HG03097 (cell line): ENCODE data around the gene PFKL.
"Not testable (repeated sequence)": the region's sequence is repeated elsewhere in the genome, so short reads cannot be mapped to it uniquely, and the experiment has no call there.

Source experiments
- ATAC-seq: cut with Tn5 transposase; IDR thresholded peaks from one replicate; pipeline ENCODE4 v1.9.1; 2021; ENCODE audit not compliant: unreplicated experiment, low FRiP score

Gene PFKL

DNA sequence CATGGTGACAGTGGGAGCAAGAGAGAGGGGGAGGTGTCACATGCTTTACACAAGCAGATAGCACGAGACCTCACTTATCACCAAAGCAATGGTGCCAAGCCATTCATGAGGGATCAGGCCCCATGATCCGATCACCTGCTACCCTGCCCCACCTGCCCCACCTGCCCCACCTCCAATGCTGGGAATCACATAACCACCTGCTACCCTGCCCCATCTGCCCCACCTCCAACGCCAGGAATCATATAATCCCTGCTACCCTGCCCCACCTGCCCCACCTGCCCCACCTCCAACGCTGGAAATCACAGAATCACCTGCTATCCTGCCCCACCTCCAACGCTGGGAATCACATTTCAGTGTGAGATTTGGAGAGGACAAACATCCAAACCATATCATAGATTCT, 24.8 kb upstream of the PFKL start:
- ATAC-seq, result no peak

GRCh38 chr21:44279354-44280260, 20.2 kb upstream of the PFKL start:
- no peak for ATAC-seq

DNA sequence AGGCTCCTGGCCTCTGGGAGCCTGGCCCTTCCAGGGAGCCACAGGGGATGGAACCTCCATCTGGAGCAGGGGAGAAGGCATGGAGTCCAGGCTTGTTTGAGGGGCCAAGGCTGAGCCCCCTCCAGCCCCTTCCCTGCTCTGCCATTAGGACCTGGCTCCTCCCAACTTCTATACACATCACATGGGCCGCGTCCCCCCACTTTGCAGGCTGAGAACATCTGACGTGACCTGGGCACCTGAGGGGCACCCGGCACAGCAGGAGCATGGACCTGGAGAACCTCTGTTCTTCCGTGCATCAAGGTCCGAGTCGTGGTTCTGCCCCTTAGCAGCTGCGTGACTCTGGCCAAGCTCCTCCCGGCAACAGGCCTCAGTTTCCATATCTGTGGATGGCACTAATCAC, 18.1 kb upstream of the PFKL start:
- ATAC-seq, result no peak

- no peak for ATAC-seq
Measured at GRCh38 chr21:44282370-44282769, 17.5 kb upstream of the PFKL start.

DNA sequence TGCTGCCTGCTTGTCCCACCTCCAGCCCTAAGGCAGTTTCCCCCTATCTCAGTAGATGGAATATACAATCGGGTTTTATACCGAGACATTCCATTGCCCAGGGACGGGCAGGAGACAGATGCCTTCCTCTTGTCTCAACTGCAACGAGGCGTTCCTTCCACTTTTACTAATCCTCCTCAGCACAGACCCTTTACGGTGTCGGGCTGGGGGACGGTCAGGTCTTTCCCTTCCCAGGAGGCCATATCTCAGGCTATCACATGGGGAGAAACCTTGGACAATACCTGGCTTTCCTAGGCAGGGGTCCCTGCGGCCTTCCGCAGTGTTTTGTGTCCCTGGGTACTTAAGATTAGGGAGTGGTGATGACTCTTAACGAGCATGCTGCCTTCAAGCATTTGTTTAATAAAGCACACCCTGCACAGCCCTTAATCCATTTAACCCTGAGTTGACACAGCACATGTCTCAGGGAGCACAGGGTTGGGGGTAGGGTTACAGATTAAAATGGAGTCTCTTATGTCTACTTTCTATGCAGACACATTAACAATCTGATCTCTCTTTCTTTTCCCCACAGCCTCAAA, 16.6 kb upstream of the PFKL start:
- ATAC-seq, result not testable (repeated sequence)

DNA sequence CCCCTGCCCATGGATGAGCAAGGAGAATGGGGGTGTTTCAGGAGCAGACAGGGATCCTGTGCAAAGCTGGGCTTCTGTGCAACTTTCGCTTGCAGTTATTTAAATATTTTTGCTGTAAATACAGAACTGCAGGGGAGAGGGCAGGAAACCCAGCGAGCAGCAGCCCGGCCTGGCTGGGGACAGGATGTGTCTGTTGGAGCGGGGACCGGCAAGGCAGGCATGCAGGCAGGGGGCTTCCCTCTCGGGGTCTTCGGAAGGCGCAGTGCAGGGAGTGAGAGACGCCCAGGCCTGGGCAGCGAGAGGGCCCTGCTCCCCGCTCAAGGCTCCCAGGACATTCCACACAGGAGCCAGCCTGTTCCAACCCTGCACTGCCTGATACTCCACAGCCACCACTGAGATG, 15.9 kb upstream of the PFKL start:
- no peak for ATAC-seq

DNA sequence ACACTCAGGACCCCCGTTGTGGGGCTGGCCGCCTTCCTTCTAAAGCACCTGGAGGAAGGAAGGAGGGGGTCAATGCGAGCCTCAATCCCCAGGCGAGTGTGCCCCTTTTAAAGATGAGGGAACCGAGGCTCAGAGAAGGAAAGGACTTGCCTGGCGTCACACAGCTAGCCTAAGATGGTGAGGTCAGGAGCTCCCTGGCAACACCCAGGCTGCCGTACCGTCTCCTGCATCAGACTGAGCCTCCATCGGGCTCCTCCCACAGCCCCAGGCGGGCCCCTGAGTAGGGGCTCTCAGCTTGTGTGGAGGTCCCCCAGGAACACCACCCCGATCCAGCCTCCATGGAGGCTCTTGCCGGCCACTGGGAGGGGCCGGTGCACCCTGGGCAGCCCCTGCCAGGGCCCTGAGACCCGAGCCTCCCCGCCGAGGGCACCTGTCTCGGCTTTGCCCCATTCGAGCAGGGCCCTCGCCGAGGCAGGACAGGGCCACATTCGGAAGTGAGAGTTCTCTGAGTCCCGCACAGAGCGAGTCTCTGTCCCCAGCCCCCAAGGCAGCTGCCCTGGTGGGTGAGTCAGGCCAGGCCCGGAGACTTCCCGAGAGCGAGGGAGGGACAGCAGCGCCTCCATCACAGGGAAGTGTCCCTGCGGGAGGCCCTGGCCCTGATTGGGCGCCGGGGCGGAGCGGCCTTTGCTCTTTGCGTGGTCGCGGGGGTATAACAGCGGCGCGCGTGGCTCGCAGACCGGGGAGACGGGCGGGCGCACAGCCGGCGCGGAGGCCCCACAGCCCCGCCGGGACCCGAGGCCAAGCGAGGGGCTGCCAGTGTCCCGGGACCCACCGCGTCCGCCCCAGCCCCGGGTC, 14.5 kb upstream of the PFKL start, which contains the start of gene AIRE:
Gene AIRE (plus strand): TSS at position 739 of the 855 bp plus-strand sequence. CDS start 131 bp downstream, outside the sequence.
- ATAC-seq, result no peak

GRCh38 chr21:44286086-44286715, 13.7 kb upstream of the PFKL start:
- no peak for ATAC-seq

GRCh38 chr21:44286716-44287632, 12.9 kb upstream of the PFKL start:
- no peak for ATAC-seq

DNA sequence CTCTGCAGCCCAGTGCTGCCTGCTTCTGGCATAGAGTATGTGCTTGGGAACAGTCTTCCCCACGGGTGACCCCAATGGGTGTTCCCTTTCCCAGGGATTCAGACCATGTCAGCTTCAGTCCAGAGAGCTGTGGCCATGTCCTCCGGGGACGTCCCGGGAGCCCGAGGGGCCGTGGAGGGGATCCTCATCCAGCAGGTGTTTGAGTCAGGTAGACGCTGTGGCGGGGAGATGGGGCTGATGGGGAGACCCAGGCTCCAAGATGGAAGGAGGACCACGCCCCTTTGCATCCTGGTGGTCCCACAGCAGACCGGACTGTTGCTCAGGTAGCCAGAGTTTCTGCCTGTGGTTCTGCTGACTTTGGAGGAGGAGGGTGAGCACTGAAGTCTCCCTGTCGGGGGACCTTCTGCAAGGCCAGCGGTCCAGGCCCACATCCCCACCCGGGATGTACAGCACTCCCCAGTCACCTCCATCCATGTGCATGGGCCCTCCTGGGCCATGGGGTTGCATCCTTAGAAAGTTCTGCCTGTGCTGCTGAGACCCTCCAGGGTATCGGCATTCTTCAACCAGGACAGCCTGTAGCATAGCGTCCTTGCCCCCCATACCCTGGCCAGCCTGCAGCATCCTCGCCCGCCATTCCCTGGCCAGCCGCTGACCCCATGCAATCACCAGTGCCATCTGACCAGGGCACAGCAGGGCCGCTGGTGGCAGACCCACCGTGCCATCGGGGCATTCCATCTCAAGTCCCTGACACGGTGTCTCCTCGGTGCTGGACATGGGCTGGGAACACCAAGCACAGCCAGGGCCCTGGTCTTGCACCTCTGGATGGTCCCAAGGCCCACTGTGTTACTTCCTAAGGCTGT, 11.4 kb upstream of the PFKL start:
- ATAC-seq, result no peak

- ATAC-seq, result no peak
Measured at GRCh38 chr21:44289381-44290010, 10.4 kb upstream of the PFKL start.

GRCh38 chr21:44290327-44291077, 9.4 kb upstream of the PFKL start:
- ATAC-seq, result no peak

- no peak for ATAC-seq
Measured at GRCh38 chr21:44291078-44291935, 8.5 kb upstream of the PFKL start.

DNA sequence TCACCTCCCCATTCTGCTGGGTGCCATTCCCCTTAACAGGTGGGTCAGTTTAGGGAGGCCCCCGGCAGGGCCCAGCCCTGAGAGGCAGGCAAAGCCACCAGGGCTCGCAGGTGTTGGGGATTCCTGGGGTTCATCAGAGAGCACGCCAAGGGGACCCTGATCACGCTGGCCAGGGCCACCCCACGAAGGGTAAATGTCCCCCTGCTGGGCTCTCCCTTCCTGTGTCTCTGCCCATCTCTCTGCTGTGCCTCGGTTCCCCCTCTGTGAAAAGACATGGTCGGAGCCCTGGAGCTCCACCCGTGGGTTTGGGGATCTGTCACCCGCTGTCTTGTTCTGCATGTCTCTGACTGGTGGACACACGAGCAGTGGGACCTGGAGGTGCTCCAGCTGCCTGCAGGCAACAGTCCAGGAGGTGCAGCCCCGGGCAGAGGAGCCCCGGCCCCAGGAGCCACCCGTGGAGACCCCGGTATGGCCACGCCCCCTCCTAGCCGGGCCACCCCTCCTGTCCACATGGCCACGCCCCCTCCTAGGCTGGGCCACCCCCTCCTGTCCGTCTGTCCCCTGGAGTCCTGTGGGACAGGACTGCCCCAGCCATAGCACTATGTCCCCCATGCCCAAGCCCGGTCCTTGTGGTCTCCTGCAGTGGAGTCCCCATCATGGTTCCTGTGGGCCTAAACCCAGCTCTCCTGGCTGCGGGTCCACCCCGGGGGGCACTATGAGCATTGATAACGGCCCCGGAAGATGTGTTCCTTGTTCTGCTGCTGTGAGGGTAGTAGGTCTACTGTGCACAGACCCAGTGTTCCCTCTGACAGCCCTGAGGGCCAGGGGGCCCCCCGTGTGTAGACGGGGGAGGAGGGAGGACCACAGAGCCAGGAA, 7.7 kb upstream of the PFKL start:
- ATAC-seq, result no peak

GRCh38 chr21:44292812-44293195, 7.0 kb upstream of the PFKL start:
- no peak for ATAC-seq
